H1 (cell line): ENCODE results near the gene MAP1LC3A.

Source experiments
- CREB1 ChIP-seq: IDR thresholded peaks from 2 replicates; pipeline ENCODE4 v1.6.1; 2012; ENCODE audit warnings: inconsistent platforms
- TF ChIP-seq, protein P1 (sequence below), 3 experiments: IDR thresholded peaks; 1 replicate in 2 of 3; 2 replicates in 1 of 3; pipeline versions ENCODE4 v1.5.1 to v1.6.1; 2011; ENCODE audit warnings: low read length in 3 of 3, mild to moderate bottlenecking in 3 of 3, inconsistent platforms in 2 of 3, low read depth in 1 of 3, moderate library complexity in 1 of 3; ENCODE audit not compliant: insufficient read depth in 1 of 3; ENCODE audit errors: control extremely low read depth in 1 of 3

DNA sequence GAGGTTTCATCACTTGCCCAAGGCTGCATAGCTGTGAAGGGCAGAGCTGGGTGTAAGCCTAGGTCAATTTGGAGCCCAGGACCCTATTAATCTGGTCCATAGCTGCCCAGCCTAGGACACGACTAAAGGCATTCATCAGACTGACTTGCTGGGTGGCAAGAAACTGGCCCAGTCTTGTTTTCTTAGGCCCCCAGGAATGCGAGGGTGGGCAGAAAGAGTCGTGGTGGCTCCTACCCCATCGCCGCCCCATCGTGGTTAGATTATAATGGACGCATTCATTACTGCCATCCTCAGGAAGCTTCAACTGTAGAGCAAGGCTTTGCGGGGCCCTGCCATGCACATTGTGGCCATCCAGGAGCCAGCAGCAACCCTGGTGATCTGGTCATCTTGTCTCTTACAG lies 26.2 kb upstream of the MAP1LC3A start:
- TF ChIP-seq, protein P1, sequence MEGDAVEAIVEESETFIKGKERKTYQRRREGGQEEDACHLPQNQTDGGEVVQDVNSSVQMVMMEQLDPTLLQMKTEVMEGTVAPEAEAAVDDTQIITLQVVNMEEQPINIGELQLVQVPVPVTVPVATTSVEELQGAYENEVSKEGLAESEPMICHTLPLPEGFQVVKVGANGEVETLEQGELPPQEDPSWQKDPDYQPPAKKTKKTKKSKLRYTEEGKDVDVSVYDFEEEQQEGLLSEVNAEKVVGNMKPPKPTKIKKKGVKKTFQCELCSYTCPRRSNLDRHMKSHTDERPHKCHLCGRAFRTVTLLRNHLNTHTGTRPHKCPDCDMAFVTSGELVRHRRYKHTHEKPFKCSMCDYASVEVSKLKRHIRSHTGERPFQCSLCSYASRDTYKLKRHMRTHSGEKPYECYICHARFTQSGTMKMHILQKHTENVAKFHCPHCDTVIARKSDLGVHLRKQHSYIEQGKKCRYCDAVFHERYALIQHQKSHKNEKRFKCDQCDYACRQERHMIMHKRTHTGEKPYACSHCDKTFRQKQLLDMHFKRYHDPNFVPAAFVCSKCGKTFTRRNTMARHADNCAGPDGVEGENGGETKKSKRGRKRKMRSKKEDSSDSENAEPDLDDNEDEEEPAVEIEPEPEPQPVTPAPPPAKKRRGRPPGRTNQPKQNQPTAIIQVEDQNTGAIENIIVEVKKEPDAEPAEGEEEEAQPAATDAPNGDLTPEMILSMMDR (IDR thresholded peaks at IDR 0.05; ENCODE audit: control extremely low read depth in 1 of 3, insufficient read depth in 1 of 3, low read depth in 1 of 3, low read length in 3 of 3): no peak
- no peak for TF ChIP-seq CREB1
